ENCODE results near the gene MRPL24.
"Not testable (repeated sequence)": the region's sequence is repeated elsewhere in the genome, so short reads cannot be mapped to it uniquely, and the experiment has no call there.

The MRPL24 gene

GRCh38 chr1:156740741-156741480 lies at the start of gene MRPL24:
Gene MRPL24 (minus strand): TSS chr1:156741088. CDS start chr1:156738704, 2,384 bp downstream.
- peak; percentile 99 for DNase-seq

- no peak for DNase-seq
These were observed 48.9 kb upstream of the MRPL24 start for GRCh38 chr1:156789621-156790318.

- no peak for DNase-seq
These were observed 47.2 kb upstream of the MRPL24 start for GRCh38 chr1:156788136-156788535.

GRCh38 chr1:156786640-156787039 lies 45.8 kb upstream of the MRPL24 start:
- DNase-seq = no peak

GRCh38 chr1:156785458-156785857 lies 44.6 kb upstream of the MRPL24 start:
- no peak for DNase-seq

- no peak for DNase-seq
These were observed 40.8 kb upstream of the MRPL24 start for GRCh38 chr1:156781585-156782186.

GRCh38 chr1:156777573-156777972 lies 36.7 kb upstream of the MRPL24 start:
- no peak for DNase-seq

GRCh38 chr1:156776942-156777341 lies 36.1 kb upstream of the MRPL24 start:
- no peak for DNase-seq

- no peak for DNase-seq
These were observed 34.9 kb upstream of the MRPL24 start for GRCh38 chr1:156775799-156776198.

GRCh38 chr1:156773607-156774006 lies 32.7 kb upstream of the MRPL24 start:
- DNase-seq = no peak

GRCh38 chr1:156772728-156773497 lies 32.0 kb upstream of the MRPL24 start:
- no peak for DNase-seq

GRCh38 chr1:156772222-156772621 lies 31.3 kb upstream of the MRPL24 start:
- DNase-seq = no peak

GRCh38 chr1:156768610-156769295 lies 27.9 kb upstream of the MRPL24 start:
- DNase-seq = no peak

- DNase-seq = no peak
These were observed 27.2 kb upstream of the MRPL24 start for GRCh38 chr1:156767879-156768604.

- peak; percentile 100 for DNase-seq
These were observed 26.4 kb upstream of the MRPL24 start, which contains the start of gene PRCC for GRCh38 chr1:156767101-156767878. Gene PRCC (plus strand): TSS chr1:156767535. CDS start chr1:156767772, 237 bp downstream.

GRCh38 chr1:156766298-156767100 lies 25.6 kb upstream of the MRPL24 start:
- DNase-seq = no peak

GRCh38 chr1:156765666-156766065 lies 24.8 kb upstream of the MRPL24 start:
- no peak for DNase-seq

GRCh38 chr1:156765136-156765535 lies 24.2 kb upstream of the MRPL24 start:
- DNase-seq = not testable (repeated sequence)

GRCh38 chr1:156760796-156761104 lies 19.9 kb upstream of the MRPL24 start:
- DNase-seq = no peak
